Measurements from ENCODE around the gene PAIP2B.

DNA sequence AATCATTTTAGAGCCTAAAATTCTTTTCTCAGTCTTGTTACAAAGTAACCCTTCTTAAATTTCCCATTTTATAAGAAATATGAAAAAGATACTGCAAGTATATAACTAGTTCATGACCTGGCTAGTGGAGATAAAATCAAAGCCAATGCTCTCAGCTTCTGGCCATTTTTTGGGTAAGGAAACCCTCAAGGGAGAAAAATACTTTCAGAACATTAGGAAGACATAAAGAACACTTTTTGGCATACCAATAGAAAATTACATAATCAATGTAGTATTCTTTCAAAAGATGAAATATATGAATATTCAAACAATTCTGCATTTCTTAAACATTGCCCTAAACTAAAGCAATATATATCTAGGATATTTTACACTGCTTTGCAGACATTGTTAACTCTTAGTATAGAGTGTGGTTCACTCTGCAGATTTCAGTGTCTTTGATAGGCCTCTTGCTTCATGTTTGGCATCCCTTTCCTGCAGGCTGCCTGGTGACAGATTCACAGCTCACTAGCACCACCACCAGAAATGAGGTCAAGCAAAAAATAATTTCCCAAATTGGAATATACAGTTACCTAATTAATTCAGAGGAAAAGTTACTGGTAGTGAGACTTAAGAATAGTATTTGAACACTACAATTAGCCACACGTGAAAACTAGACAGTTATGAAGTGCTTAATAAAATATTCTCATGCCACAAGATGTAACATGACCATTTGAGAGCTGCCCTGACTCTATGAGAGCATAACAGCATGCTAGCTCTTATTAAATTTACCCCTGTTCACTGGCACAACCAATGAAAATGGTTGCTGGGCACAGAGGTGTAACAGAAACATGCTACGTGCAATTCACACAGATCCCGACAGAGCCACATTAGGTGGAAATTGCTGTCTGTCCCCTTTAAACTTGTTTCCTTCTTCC, 36.0 kb downstream of the PAIP2B start:
- TF ChIP-seq GATA1 (IDR thresholded peaks at IDR 0.05; ENCODE audit: low read depth, low read length) (no peak), POLR2A (IDR thresholded peaks at IDR 0.05; ENCODE audit: low read length) (no peak)

All from erythroblast (primary cell).